Measurements from ENCODE around the gene DBNL. TPM values are rescaled to one million over a fixed set of nuclear protein-coding genes. Genes with fewer than 3 reads are reported as not detected.

DBNL gene
- total and polyA plus RNA-seq, 2 donors (not counting 1 experiment from before 2014, with no cell fraction given): 335 to 386 TPM

GRCh38 chr7:44066494-44067063 lies 22.1 kb downstream of the DBNL start:
- Mint-ChIP-seq H3K4me1 (peaks cover 66% of the 10 kb centered on the region), H3K9me3 (ENCODE audit: insufficient read depth) (no peaks in the 10 kb centered on the region), H3K4me3 (no peak overlapping the region), H3K27ac (peak overlapping the region; percentile 81), H3K27me3 (no peaks in the 10 kb centered on the region)
- no peak overlapping the region for H3K4me3 ChIP-seq (ENCODE audit: control extremely low read depth in 1 of 5, extremely low read depth in 1 of 5, insufficient read depth in 1 of 5, low read depth in 2 of 5, low read length in 4 of 5)
- no peaks in the 10 kb centered on the region for H3K27me3 ChIP-seq (replicated peaks in 1 of 4; ENCODE audit: control extremely low read depth in 1 of 4, control insufficient read depth in 3 of 4, insufficient read depth in 4 of 4, low read length in 3 of 4)
- WGBS (ENCODE audit: insufficient coverage): 84% methylated on average over 6 of the region's 7 CpGs
- no peak for TF ChIP-seq EZH2 (IDR thresholded peaks at IDR 0.05; ENCODE audit: borderline replicate concordance, insufficient read depth, low read depth, low read length, poor library complexity, severe bottlenecking)
- H4K20me1 ChIP-seq (ENCODE audit: control insufficient read depth, insufficient read depth, low read length, poor library complexity, severe bottlenecking): peaks cover 26% of the 10 kb centered on the region
- no peak overlapping the region for H2AFZ ChIP-seq (ENCODE audit: insufficient read depth, low read depth, low read length, poor library complexity, severe bottlenecking)
- CTCF ChIA-PET: interaction anchor here (0.6 to 2.9 kb wide), 4 partner anchors 12 to 510 kb away, joined by 3 to 7 read pairs (median 3); no protein-coding TSS in a partner anchor
- H3K79me2 ChIP-seq (ENCODE audit: control insufficient read depth, insufficient read depth, low read length): peaks cover 21% of the 10 kb centered on the region
- peak overlapping the region; percentile 58 for H3K4me2 ChIP-seq (replicated peaks; ENCODE audit: low read depth, low read length, poor library complexity, severe bottlenecking)
- H3K27ac ChIP-seq (ENCODE audit: low read length in 2 of 2): peak overlapping the region in 1 of 2 donors; percentile 68
- POLR2A ChIA-PET: interaction anchor here (0.5 to 2.2 kb wide), 6 partner anchors 8 to 273 kb away, joined by 3 to 7 read pairs (median 3); partner anchors contain the start of gene POLD2
- peaks cover 43 to 73% of the 10 kb centered on the region in 2 donors for H3K4me1 ChIP-seq (ENCODE audit: control insufficient read depth in 2 of 2, insufficient read depth in 2 of 2, low read length in 2 of 2)
- DNase-seq (no peak), ATAC-seq (ENCODE audit: low read depth) (no peak)
- intact Hi-C loops (cut with micrococcal nuclease): no loop called here
- H3K9me3 ChIP-seq (ENCODE audit: control extremely low read depth in 1 of 3, control insufficient read depth in 2 of 3, insufficient read depth in 1 of 3, low read length in 2 of 3): no peaks in the 10 kb centered on the region
- no peak overlapping the region for H3K9ac ChIP-seq (ENCODE audit: low read length)
- H3K36me3 ChIP-seq (replicated peaks in 1 of 2; ENCODE audit: control extremely low read depth in 1 of 2, control insufficient read depth in 1 of 2, extremely low read depth in 1 of 2, insufficient read depth in 2 of 2, low read length in 1 of 2): peaks cover 0 to 16% of the 10 kb centered on the region in 2 experiments

GRCh38 chr7:44067064-44067951 lies 22.8 kb downstream of the DBNL start:
- Histone ChIP-seq H3K79me2 (ENCODE audit: control insufficient read depth, insufficient read depth, low read length) (peaks cover 19% of the 10 kb centered on the region), H3K9me3 (ENCODE audit: control extremely low read depth in 1 of 3, control insufficient read depth in 2 of 3, insufficient read depth in 1 of 3, low read length in 2 of 3) (no peaks in the 10 kb centered on the region), H2AFZ (ENCODE audit: insufficient read depth, low read depth, low read length, poor library complexity, severe bottlenecking) (no peak overlapping the region), H3K4me3 (ENCODE audit: control extremely low read depth in 1 of 5, extremely low read depth in 1 of 5, insufficient read depth in 1 of 5, low read depth in 2 of 5, low read length in 4 of 5) (no peak overlapping the region), H3K36me3 (replicated peaks in 1 of 2; ENCODE audit: control extremely low read depth in 1 of 2, control insufficient read depth in 1 of 2, extremely low read depth in 1 of 2, insufficient read depth in 2 of 2, low read length in 1 of 2) (peaks cover 0 to 10% of the 10 kb centered on the region in 2 experiments), H3K4me2 (replicated peaks; ENCODE audit: low read depth, low read length, poor library complexity, severe bottlenecking) (peak overlapping the region; percentile 1), H4K20me1 (ENCODE audit: control insufficient read depth, insufficient read depth, low read length, poor library complexity, severe bottlenecking) (peaks cover 31% of the 10 kb centered on the region), H3K4me1 (ENCODE audit: control insufficient read depth in 2 of 2, insufficient read depth in 2 of 2, low read length in 2 of 2) (peaks cover 47 to 73% of the 10 kb centered on the region in 2 donors), H3K27ac (ENCODE audit: low read length in 2 of 2) (peak overlapping the region in 1 of 2 donors; percentile 68), H3K27me3 (replicated peaks in 1 of 4; ENCODE audit: control extremely low read depth in 1 of 4, control insufficient read depth in 3 of 4, insufficient read depth in 4 of 4, low read length in 3 of 4) (no peaks in the 10 kb centered on the region), H3K9ac (ENCODE audit: low read length) (no peak overlapping the region)
- no peak overlapping the region for H3K4me3 Mint-ChIP-seq
- POLR2A ChIA-PET: interaction anchor here (0.5 to 2.2 kb wide), 7 partner anchors 8 to 272 kb away, joined by 3 to 7 read pairs (median 5); partner anchors contain the start of gene DBNL
- ATAC-seq (ENCODE audit: low read depth) (no peak), DNase-seq (no peak)
- WGBS (ENCODE audit: insufficient coverage): 92% methylated on average over 9 of the region's 11 CpGs
- H3K9me3 Mint-ChIP-seq (ENCODE audit: insufficient read depth): no peaks in the 10 kb centered on the region
- intact Hi-C loops (cut with micrococcal nuclease): no loop called here
- TF ChIP-seq CTCF (IDR thresholded peaks at IDR 0.05) (no peak), EZH2 (IDR thresholded peaks at IDR 0.05; ENCODE audit: borderline replicate concordance, insufficient read depth, low read depth, low read length, poor library complexity, severe bottlenecking) (no peak)
- CTCF ChIA-PET: interaction anchor here (0.9 to 2.9 kb wide), 4 partner anchors 8 to 37 kb away, joined by 3 to 7 read pairs (median 3); no protein-coding TSS in a partner anchor
- no peaks in the 10 kb centered on the region for H3K27me3 Mint-ChIP-seq
- H3K4me1 Mint-ChIP-seq: peaks cover 72% of the 10 kb centered on the region
- peak overlapping the region; percentile 70 for H3K27ac Mint-ChIP-seq
